Activated CD8-positive, alpha-beta memory T cell treated with anti-CD3 and anti-CD28 coated beads for 24 hours (primary cell): ENCODE data around the gene FAM170B.

Source experiments
- DNase-seq: peaks from one replicate; pipeline ENCODE4 v3.0.0-alpha.2; 2020

Gene FAM170B

GRCh38 chr10:49151025-49151445, 17.2 kb upstream of the FAM170B start:
- no peak for DNase-seq

GRCh38 chr10:49150426-49150825, 16.6 kb upstream of the FAM170B start:
- peak; percentile 11 for DNase-seq

GRCh38 chr10:49149881-49150280, 16.1 kb upstream of the FAM170B start:
- peak; percentile 5 for DNase-seq

- peak; percentile 11 for DNase-seq
Observed at GRCh38 chr10:49144058-49144720, 10.4 kb upstream of the FAM170B start.

GRCh38 chr10:49143249-49143648, 9.4 kb upstream of the FAM170B start:
- DNase-seq: no peak

- DNase-seq: peak; percentile 7
Observed at GRCh38 chr10:49141541-49142332, 7.9 kb upstream of the FAM170B start.

- peak; percentile 13 for DNase-seq
Observed at GRCh38 chr10:49140304-49141177, 6.7 kb upstream of the FAM170B start.

- DNase-seq: peak; percentile 50
Observed at GRCh38 chr10:49139846-49140195, 6.0 kb upstream of the FAM170B start.

GRCh38 chr10:49139028-49139845, 5.4 kb upstream of the FAM170B start:
- peak; percentile 37 for DNase-seq

GRCh38 chr10:49138361-49138891, 4.6 kb upstream of the FAM170B start:
- DNase-seq: peak; percentile 24

- DNase-seq: no peak
Observed at GRCh38 chr10:49136525-49136924, 2.7 kb upstream of the FAM170B start.

GRCh38 chr10:49135575-49136313, 1.9 kb upstream of the FAM170B start:
- peak; percentile 5 for DNase-seq

GRCh38 chr10:49134327-49134726, 506 bp upstream of the FAM170B start:
- peak; percentile 1 for DNase-seq

GRCh38 chr10:49132362-49132737, 1.5 kb downstream of the FAM170B start:
- DNase-seq: no peak

GRCh38 chr10:49131507-49132361, 2.1 kb downstream of the FAM170B start:
- peak; percentile 46 for DNase-seq

GRCh38 chr10:49129376-49129775, 4.4 kb downstream of the FAM170B start:
- DNase-seq: peak; percentile 15

GRCh38 chr10:49128854-49129253, 5.0 kb downstream of the FAM170B start:
- DNase-seq: peak; percentile 4

GRCh38 chr10:49123981-49124950, 9.6 kb downstream of the FAM170B start:
- DNase-seq: no peak

- peak; percentile 15 for DNase-seq
Observed at GRCh38 chr10:49120911-49121310, 12.9 kb downstream of the FAM170B start.
